HFFc6 (cell line): Measurements from ENCODE around the gene MED16. TPM values are rescaled to one million over a fixed set of nuclear protein-coding genes. Genes with fewer than 3 reads are reported as not detected.

Source experiments
- DNase-seq: peaks from one replicate; pipeline ENCODE4 v3.0.0-alpha.2; 2018
- H3K27ac Mint-ChIP-seq: 2 replicates; pipeline ENCODE4 v1.8.0; 2020; ENCODE audit warnings: mild to moderate bottlenecking, mixed read lengths
- H3K27me3 Mint-ChIP-seq: 2 replicates; pipeline ENCODE4 v1.8.0; 2021; ENCODE audit warnings: mild to moderate bottlenecking, moderate library complexity, mixed read lengths; ENCODE audit not compliant: insufficient read depth
- H3K36me3 Mint-ChIP-seq: 2 replicates; pipeline ENCODE4 v1.8.0; 2021; ENCODE audit warnings: low read depth, mixed read lengths
- H3K4me1 Mint-ChIP-seq: 2 replicates; pipeline ENCODE4 v1.8.0; 2020; ENCODE audit warnings: low read depth, mixed read lengths
- H3K4me3 Mint-ChIP-seq: 2 replicates; pipeline ENCODE4 v1.8.0; 2020; ENCODE audit warnings: mild to moderate bottlenecking, moderate library complexity, mixed read lengths
- H3K9me3 Mint-ChIP-seq: 2 replicates; pipeline ENCODE4 v1.8.0; 2020; ENCODE audit warnings: mild to moderate bottlenecking, mixed read lengths
- total RNA-seq, 6 experiments: library from RNA; stranded (reverse); fragmentation: NEBNext Ultra II Directional; extraction: Animal tissue kit (Norgen Biotek cat#: 25700); gene quantifications; 2 replicates in 1 of 6; 3 replicates in 5 of 6; pipeline ENCODE4 v1.2.3, GENCODE V29; 2021
- TF ChIP-seq, protein P1 (sequence below): fragments of 200-600 bp; sonication (generic); IDR thresholded peaks from 2 replicates; pipeline ENCODE4 v1.5.0; 2021; ENCODE audit warnings: antibody characterized with exemption, mild to moderate bottlenecking

The MED16 gene
- total RNA-seq, 6 experiments from 2014 or later = 58.1 to 91.0 (median 70.9) TPM

DNA sequence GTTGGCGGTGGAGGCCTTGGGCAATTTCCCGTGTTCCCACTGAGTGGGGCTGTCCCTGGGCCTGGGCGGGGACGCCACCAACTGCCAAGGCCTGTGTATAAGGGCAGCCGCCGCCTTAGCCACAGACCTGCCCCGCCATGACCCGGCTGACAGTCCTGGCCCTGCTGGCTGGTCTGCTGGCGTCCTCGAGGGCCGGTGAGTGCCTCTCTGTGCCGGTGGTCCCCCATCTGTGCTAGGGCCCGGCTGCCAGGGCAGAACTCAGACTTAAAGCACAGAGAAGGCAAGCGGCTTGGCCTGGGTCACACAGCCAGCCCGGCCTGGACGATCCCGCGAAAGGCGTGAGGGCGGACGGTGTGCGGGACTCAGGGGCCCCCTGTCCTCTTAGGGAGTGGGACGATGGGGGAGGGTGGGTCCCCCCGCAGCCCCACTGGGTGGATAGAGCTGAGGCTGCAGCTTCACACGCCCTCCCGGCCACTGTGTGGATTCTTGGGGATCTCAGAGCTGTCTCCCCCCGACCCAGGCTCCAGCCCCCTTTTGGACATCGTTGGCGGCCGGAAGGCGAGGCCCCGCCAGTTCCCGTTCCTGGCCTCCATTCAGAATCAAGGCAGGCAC lies 65.2 kb downstream of the MED16 start, which contains the start of gene AZU1:
AZU1 (plus strand) TSS at position 128 of the 612 bp plus-strand sequence; CDS start at position 138, 10 bp downstream.
- TF ChIP-seq, protein P1, sequence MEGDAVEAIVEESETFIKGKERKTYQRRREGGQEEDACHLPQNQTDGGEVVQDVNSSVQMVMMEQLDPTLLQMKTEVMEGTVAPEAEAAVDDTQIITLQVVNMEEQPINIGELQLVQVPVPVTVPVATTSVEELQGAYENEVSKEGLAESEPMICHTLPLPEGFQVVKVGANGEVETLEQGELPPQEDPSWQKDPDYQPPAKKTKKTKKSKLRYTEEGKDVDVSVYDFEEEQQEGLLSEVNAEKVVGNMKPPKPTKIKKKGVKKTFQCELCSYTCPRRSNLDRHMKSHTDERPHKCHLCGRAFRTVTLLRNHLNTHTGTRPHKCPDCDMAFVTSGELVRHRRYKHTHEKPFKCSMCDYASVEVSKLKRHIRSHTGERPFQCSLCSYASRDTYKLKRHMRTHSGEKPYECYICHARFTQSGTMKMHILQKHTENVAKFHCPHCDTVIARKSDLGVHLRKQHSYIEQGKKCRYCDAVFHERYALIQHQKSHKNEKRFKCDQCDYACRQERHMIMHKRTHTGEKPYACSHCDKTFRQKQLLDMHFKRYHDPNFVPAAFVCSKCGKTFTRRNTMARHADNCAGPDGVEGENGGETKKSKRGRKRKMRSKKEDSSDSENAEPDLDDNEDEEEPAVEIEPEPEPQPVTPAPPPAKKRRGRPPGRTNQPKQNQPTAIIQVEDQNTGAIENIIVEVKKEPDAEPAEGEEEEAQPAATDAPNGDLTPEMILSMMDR = no peak
- no peaks in the 10 kb centered on the region for H3K9me3 Mint-ChIP-seq
- peaks cover 6% of the 10 kb centered on the region for H3K4me1 Mint-ChIP-seq
- no peak for DNase-seq
- peaks cover 2% of the 10 kb centered on the region for H3K27me3 Mint-ChIP-seq
- H3K36me3 Mint-ChIP-seq = no peaks in the 10 kb centered on the region
- no peak within 1 kb of the TSS for H3K27ac Mint-ChIP-seq
- no peak within 1 kb of the TSS for H3K4me3 Mint-ChIP-seq

DNA sequence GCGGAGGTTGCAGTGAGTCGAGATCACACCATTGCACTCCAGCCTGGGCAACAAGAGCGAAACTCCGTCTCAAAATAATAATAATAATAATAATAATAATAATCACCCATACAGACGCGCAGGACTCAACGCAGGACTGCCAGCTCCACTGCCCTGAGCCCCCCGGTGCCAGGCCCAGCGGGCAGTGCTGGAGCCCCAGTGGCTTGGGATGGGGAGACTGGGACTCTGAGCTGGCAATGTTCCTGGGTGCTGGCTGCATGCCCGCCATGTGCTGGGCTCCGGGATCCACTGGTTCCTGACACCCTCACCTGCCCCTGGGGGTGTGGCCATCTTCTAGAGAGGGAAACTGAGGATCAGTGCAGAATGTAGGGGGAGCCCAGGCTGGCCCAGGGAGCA lies 65.7 kb downstream of the MED16 start:
- no peaks in the 10 kb centered on the region for H3K36me3 Mint-ChIP-seq
- TF ChIP-seq, protein P1 = no peak
- H3K27me3 Mint-ChIP-seq = peaks cover 2% of the 10 kb centered on the region
- no peak for DNase-seq
- no peak overlapping the region for H3K4me3 Mint-ChIP-seq
- peaks cover 6% of the 10 kb centered on the region for H3K4me1 Mint-ChIP-seq
- no peaks in the 10 kb centered on the region for H3K9me3 Mint-ChIP-seq
- H3K27ac Mint-ChIP-seq = no peak overlapping the region

DNA sequence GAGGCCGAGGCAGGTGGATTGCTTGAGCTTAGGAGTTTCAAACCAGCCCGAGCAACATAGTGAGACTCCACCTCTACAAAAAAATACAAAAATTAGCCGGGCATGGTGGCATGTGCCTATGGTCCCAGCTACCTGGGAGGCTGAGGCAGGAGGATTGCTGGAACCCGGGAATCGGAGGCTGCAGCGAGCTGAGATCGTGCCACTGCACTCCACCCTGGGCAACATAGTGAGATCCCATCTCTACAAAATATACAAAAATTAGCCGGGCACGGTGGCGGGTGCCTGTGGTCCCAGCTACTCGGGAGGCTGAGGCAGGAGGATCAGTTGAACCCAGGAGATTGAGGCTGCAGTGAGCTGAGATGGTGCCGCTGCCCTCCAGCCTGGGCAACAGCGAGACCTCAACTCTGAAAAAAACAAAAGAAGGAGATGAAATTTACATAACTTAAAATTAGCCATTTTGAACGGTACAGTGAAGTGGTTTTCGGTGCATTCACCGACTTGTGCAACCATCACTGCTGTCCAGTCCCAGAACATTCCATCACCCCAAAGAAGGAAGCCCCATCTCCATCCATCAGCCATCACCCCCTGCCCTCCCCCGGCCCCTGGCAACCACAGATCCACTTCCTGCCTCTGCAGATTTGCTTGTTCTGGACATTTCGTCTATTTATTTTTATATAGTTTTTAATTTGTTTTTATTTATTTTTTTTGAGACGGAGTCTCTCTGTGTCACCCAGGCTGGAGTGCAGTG lies 66.9 kb downstream of the MED16 start:
- Mint-ChIP-seq H3K4me3 (no peak overlapping the region), H3K36me3 (no peaks in the 10 kb centered on the region), H3K27ac (no peak overlapping the region), H3K27me3 (peaks cover 2% of the 10 kb centered on the region), H3K9me3 (no peaks in the 10 kb centered on the region), H3K4me1 (peaks cover 6% of the 10 kb centered on the region)
- no peak for DNase-seq
- TF ChIP-seq, protein P1 = no peak

DNA sequence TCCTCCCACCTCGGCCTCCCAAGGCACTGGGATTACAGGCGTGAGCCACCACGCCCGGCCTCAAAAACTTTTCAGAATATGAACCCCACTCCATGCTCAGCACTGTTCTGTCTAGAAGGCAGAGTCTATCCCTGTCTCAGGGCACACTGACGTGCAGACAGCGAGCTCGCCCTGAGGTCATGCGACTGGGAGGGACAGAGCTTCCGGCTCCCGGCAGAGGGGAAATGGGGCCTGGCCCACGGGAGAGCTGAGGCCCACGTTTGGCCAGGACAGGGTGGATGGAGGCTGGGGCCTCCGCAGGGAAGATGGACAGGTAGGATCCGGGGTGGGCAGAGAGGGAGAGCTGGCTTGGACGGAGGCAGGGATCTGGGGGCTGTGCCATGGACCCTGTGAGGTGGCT lies 68.1 kb downstream of the MED16 start:
- TF ChIP-seq, protein P1 = no peak
- no peak for DNase-seq
- peaks cover 6% of the 10 kb centered on the region for H3K4me1 Mint-ChIP-seq
- no peaks in the 10 kb centered on the region for H3K36me3 Mint-ChIP-seq
- H3K4me3 Mint-ChIP-seq = no peak overlapping the region
- H3K27ac Mint-ChIP-seq = no peak overlapping the region
- peaks cover 2% of the 10 kb centered on the region for H3K27me3 Mint-ChIP-seq
- H3K9me3 Mint-ChIP-seq = no peaks in the 10 kb centered on the region

DNA sequence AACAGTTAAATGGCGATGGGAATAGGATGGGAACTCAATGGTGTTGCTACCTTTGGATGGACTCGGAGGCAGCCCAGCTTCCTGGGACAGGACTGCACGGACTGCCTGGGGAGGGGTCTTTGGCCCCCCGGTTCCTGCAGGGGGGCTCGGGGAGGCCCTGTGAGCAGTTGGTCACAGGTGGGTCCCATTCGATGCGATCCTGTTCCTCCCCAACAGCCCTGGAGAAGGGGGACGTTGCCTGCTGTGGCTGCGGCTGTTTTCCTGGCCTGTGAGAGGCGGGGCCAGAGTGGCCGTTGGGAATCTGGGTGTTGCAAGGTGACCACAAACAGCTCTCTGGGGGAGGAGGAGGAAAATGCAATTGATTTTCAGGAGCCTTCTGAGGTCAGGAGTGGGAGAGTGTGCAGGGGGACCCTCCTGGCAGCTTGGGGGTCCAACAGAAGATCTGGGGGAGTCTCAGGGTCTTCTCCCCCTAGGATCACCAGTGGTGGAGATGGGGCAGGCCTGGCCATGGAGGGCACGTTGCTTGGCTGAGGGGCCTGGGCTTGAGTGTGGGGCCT lies 69.3 kb downstream of the MED16 start:
- no peak for DNase-seq

More for the DNA sequence above, 69.3 kb downstream of the MED16 start:
- H3K4me3 Mint-ChIP-seq = no peak overlapping the region
- peaks cover 6% of the 10 kb centered on the region for H3K4me1 Mint-ChIP-seq
- TF ChIP-seq, protein P1 = no peak
- H3K27me3 Mint-ChIP-seq = no peaks in the 10 kb centered on the region; the same call in 1 of the 2 replicates
- no peaks in the 10 kb centered on the region for H3K9me3 Mint-ChIP-seq
- H3K27ac Mint-ChIP-seq = no peak overlapping the region; the same call in 1 of the 2 replicates
- H3K36me3 Mint-ChIP-seq = no peaks in the 10 kb centered on the region
